Prostate gland (tissue), 2 donors: ENCODE data around the gene MAOA.

Experiments used
- POLR2A ChIP-seq: fragments of 450-650 bp; IDR thresholded peaks from one replicate; pipeline ENCODE4 v1.6.1; 2016; ENCODE audit warnings: antibody characterized with exemption, mild to moderate bottlenecking
- TF ChIP-seq, protein P1 (sequence below), 4 experiments: fragments of 200-600 bp in 2 of 4; fragments of 450-650 bp in 2 of 4; sonication (generic) in 2 of 4; IDR thresholded peaks; 1 replicate in 3 of 4; 2 replicates in 1 of 4; pipeline ENCODE4 v1.5.1; 2016 to 2019; ENCODE audit warnings: antibody characterized with exemption in 4 of 4, mild to moderate bottlenecking in 2 of 4, moderate library complexity in 2 of 4

DNA sequence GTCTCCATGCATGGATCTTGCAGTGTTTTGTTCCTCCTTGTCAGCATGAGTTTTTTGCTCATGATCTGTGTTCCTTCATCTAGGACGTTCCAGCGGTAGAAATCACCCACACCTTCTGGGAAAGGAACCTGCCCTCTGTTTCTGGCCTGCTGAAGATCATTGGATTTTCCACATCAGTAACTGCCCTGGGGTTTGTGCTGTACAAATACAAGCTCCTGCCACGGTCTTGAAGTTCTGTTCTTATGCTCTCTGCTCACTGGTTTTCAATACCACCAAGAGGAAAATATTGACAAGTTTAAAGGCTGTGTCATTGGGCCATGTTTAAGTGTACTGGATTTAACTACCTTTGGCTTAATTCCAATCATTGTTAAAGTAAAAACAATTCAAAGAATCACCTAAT is 88.2 kb downstream of the MAOA start:
- TF ChIP-seq, protein P1, sequence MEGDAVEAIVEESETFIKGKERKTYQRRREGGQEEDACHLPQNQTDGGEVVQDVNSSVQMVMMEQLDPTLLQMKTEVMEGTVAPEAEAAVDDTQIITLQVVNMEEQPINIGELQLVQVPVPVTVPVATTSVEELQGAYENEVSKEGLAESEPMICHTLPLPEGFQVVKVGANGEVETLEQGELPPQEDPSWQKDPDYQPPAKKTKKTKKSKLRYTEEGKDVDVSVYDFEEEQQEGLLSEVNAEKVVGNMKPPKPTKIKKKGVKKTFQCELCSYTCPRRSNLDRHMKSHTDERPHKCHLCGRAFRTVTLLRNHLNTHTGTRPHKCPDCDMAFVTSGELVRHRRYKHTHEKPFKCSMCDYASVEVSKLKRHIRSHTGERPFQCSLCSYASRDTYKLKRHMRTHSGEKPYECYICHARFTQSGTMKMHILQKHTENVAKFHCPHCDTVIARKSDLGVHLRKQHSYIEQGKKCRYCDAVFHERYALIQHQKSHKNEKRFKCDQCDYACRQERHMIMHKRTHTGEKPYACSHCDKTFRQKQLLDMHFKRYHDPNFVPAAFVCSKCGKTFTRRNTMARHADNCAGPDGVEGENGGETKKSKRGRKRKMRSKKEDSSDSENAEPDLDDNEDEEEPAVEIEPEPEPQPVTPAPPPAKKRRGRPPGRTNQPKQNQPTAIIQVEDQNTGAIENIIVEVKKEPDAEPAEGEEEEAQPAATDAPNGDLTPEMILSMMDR (IDR thresholded peaks at IDR 0.05), result no peak
- TF ChIP-seq POLR2A, result no peak
